Fibroblast of skin of right quadriceps (primary cell): Measurements from ENCODE around the gene PRUNE2.

ENCODE experiments used
- DNase-seq: peaks from one replicate; pipeline ENCODE4 v3.0.0-alpha.2; 2013

PRUNE2 gene

DNA sequence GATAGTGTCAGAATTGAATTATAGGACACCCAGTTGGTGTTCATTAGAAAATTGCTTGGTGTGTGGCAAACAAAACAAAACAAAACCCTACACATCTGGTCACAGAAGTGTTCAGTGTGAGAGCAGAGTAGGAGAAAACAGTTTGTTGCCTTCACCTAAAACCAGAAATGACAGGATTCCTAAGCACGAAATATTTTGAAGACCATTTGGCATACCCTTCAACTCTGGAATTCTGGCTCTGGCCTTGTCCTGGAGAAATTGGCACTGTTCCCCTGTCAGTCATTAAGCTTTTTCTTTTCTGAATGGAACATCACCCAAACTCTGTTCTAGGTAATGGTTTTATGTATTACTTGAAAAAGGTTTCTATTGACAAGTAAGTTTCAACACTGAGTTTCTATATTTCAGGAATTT, 251.9 kb downstream of the PRUNE2 start:
- DNase-seq: peak; percentile 51

DNA sequence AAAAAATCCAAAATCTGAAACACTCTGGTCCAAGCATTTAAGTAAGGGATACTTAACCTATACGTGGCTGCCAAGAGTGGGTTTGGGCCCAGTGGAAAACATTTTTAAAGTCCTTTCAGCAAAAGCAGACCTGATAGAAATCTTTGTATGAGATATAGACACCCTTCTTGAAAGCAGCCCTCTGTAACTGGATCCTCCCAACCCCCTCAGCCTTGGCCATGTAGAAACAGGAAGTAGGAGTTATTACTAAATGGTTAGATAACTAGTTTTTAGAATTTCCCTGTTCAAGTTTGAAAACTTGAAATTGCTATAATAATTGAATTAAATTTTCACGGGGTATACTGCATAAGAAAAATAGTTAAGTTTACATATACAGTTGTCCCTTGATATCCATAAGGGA, 253.0 kb downstream of the PRUNE2 start:
- peak; percentile 36 for DNase-seq

DNA sequence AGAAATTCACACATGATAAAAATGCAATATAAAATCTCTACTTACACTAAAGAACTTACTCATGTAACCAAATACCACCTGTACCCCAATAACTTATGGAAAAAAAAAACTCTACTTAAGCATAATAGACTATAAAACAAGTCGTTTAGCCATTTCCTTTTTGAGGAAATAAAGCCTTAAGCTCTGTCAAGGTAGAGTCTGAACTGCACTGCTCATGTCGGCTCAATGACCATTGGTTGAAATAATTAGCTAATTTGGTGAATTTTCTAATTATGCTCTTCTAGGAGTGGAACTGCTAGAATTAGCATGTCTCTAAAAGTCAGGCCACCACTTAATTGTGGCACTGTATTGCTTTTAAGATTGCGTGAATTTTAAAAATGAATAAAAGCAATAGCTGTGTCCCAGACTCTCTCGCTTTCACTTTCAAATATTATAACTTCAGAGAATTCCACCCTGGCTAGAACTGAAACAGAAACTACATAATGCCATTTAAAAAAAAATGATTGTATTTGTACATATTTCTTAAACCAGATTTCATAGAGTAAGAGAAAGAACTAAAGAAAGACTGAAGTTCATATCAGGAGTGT, 254.7 kb downstream of the PRUNE2 start:
- no peak for DNase-seq

DNA sequence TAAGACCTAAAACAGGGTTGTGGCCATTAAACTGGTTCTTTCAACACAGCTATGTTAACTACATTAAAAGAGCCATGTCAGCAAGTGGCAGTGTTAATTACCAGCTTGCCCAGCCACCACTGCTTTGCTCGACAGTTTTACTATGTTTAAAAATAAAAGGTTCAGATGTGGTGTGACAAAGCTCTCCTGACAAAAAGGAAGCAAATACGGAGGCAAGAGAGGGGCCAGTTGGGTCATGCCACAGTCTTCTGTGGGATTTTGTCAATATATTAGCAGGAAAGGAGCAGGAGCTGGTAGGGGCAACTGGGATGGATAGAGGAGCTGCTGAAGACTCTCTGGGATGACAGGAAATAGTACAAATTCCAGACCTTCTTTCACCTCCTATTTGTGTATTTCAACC, 255.2 kb downstream of the PRUNE2 start:
- DNase-seq: peak; percentile 25

DNA sequence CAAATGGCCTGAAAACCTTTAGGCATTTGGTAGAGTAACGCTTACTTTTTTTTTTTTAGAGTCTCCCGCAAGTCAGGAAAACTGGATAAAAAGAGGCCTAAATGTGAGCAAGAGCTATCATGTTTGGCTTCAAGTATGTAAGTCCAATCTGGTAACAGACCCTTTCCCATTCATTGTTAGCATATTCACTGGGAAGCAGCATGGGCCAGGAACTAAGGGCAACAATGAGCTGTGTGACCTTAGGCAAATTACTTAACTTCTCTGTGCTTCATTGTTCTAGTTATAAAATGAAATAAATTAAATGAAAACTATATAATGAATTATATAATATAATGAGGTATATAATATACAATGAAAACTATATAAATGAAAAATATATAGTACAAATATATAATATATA, 256.0 kb downstream of the PRUNE2 start:
- DNase-seq: no peak

GRCh38 chr9:76646249-76646648, 259.7 kb downstream of the PRUNE2 start:
- DNase-seq: peak; percentile 11

- DNase-seq: no peak
These were observed 261.2 kb downstream of the PRUNE2 start for GRCh38 chr9:76644647-76645250.

GRCh38 chr9:76644171-76644570, 261.7 kb downstream of the PRUNE2 start:
- DNase-seq: no peak

DNA sequence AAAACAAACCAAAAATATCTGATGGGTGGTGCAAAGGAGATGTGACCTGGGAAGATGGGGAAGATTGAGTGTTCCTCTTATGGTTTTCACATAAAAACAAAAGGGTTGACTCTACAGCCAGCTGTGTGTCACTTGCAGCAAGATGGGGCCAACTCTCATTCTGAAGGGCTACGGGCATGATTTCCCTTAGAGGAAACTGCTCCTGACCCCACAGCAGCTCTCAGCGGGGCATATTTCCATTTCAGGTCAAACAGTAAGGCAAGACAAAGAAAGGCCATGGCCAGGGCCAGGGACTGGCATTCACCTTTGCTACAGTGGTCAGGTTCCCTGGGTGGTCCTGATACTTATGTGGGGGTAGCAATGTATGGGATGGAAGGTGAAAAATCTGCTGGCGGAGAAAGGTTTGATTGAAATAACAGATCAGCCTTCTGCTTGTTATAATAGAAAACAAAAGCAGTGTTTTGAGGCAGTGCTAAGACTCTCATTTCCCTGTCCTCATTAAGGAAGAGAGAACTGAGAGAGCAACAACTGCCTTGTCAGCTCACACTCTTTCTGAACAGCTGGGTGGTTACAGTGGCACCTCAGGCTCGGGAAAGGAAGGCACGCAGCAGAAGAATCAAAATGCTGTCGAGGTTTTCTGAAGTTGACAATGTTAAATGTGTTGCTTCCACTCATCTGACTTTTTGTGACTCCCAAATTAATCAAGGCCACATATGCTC, 262.4 kb downstream of the PRUNE2 start:
- DNase-seq: no peak

GRCh38 chr9:76642701-76643209, 263.2 kb downstream of the PRUNE2 start:
- DNase-seq: no peak

GRCh38 chr9:76642074-76642473, 263.8 kb downstream of the PRUNE2 start:
- DNase-seq: no peak

GRCh38 chr9:76638001-76638400, 267.9 kb downstream of the PRUNE2 start:
- DNase-seq: no peak

- no peak for DNase-seq
These were observed 268.5 kb downstream of the PRUNE2 start for GRCh38 chr9:76637416-76637815.

- DNase-seq: peak; percentile 75
These were observed 271.4 kb downstream of the PRUNE2 start for GRCh38 chr9:76634356-76635054.

DNA sequence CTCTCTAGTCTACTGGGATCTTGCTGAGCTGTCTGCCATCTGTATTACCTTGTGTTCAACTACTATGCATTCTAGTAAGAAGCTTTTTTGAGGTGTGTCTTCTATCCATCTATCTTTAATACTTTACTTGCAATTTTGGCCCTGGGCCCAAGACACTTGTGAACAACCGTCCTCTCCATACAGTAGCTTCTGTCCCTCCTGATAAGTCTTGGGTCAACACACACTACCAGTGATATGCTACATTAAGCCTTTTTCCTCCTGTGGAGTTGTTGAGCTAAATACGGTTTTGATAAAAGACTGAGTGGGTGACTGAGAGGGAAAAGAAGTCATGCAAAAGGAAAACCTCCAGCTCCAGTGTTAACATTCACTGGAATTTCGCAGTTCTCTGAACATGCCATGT, 275.0 kb downstream of the PRUNE2 start:
- DNase-seq: no peak

- peak; percentile 34 for DNase-seq
These were observed 276.5 kb downstream of the PRUNE2 start for GRCh38 chr9:76629205-76629990.

- DNase-seq: no peak
These were observed 277.8 kb downstream of the PRUNE2 start for GRCh38 chr9:76628155-76628554.

DNA sequence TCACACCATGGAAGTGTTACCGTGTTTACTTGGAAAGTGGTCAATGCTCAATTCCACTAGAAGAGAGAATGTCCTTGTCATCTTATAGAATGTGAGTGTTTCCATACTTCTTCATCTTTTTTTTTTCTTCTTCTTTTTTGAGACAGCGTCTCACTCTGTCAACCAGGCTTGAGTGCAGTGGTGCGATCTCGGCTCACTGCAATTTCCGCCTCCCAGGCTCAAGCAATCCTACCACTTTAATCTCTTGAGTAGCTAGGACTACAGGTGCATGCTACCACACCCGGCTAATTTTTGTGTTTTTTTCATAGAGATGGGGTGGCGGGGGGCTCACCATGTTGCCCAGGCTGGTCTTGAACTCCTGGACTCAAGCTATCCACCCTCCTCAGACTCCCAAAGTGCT, 278.9 kb downstream of the PRUNE2 start:
- DNase-seq: no peak

DNA sequence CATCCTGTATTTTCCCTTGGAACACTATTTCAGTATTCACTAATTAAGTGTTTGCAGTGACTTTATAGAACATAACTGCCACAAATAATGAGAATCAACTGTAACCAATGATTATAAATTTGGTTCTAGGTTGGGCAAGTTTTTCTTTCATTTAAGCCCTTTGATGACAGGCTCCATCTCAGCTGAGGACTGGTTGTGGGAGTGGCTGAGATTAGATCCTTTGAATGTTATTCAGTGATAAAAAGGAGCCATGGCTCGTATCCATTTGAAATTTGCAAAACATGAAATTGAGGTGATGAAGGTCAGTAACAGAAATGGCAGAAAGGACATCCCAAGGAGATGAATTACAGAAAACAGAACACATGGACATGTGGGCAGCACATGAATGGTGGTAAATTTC, 279.8 kb downstream of the PRUNE2 start:
- DNase-seq: no peak

DNA sequence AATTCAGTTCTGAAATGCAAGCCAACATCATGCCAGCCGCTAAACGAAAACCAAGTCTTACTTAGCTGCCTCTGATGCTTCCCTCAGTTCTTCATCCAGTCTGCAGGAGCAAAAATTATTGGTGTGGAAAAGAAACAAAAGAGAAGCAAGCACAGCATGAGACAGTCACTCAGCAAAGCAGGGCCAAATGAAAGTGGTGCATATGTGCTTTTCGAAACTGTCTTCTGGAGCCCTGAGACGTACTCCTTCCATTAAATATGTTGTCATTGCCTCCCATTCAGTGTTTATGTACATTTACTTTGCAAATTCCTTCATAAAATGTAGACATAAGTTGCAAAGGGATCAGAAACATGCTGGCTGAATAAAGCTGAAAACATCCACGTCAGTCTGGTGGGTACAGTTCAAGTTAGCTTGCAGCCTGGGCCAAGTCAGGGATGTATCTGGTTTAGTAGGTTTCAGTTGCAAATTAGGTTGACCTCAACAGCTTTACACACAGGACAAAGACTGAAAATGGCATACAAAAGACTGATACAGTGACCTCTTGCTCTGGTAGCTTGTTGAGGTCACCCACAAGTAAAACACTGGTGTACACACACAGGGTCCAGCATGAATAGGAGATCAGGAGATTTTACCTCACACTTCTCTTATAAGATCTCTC, 281.4 kb downstream of the PRUNE2 start:
- DNase-seq: no peak

DNA sequence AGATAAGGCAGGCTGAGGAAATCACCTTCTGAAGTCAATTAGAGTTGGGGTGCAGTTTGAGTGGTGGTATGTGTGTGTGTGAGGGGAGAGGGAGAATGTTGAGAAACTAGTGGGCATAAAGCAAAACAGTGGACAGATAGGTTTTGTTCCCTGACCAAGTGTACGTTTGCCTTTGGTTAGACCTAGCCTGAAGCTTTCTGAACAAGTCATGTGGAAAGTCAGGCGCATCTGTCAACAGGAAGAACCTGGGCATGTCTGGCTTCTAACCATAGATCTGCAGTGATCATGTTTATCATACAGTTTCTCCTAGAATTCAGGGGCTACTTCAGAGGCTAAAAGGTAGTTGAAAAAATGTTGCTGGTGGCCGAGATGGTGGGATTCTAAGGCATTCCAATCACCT, 284.9 kb downstream of the PRUNE2 start:
- DNase-seq: no peak

DNA sequence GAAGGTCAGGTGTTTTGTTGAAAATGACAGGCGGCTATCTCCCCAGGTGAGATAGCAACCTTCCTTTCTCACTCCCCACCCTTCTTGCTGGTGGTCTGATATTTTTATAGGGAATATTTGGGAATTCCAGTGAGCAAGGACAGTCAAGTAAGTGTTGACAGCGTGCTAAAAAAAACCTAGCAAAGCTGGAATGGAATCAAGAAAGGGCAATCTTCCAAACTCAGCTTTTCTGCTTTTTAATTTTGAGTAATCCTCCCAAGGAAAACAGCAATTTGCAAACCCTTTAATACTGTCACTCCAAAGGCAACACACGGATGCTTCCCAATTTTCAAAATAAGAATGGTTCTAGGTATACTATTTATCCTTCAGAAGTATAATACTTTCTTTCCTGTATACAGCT, 285.3 kb downstream of the PRUNE2 start:
- DNase-seq: peak; percentile 42
